ENCODE data around the gene RPE.

Gene RPE

GRCh38 chr2:210002158-210003157 is at the start of gene RPE:
TSS of gene RPE (plus strand) at chr2:210002638. CDS start at chr2:210002662, 24 bp downstream.
- H3K4me3 ChIP-seq (ENCODE audit: low read depth, low read length) = peak within 1 kb of the TSS; percentile 98

DNA sequence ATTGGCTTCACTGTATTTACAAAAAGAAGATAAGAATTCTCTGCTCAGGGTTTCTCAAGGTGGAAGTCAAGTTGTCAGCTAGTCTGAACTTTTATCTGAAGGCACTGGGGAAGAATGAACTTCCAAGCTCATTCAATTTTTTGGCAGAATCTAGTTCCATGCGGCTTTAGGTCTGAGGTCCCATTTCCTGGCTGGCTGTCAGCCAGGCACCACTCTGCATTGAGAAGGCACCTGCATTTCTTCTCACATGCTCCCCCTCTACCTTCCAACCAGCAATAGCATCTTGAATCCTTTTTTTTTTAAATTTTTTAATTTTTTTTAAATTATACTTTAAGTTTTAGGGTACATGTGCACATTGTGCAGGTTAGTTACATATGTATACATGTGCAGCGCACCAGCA is 46.2 kb upstream of the RPE start:
- no peak overlapping the region for H3K4me3 ChIP-seq (ENCODE audit: low read depth, low read length)

DNA sequence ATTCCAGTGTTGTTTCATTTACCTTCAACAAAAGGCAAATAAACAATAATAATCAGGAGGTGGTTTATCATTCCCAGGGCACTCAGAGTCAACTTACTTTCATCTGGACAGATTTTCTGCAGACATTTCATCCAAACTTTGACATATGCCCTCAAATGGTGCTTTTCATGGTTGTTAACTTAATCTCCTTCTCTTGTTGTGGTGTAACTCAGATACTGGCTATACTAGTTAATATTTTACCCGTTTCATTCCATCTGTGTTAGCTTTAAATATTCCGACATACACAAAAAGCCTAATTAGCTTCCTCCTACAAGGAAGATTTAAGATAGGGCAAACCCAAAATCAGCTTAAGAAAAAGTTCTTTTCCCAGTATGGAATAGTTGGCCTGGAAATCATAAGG is 44.4 kb upstream of the RPE start:
- no peak overlapping the region for H3K4me3 ChIP-seq (ENCODE audit: low read depth, low read length)

GRCh38 chr2:209960045-209960444 is 42.4 kb upstream of the RPE start:
- H3K4me3 ChIP-seq (ENCODE audit: low read depth, low read length) = no peak overlapping the region

DNA sequence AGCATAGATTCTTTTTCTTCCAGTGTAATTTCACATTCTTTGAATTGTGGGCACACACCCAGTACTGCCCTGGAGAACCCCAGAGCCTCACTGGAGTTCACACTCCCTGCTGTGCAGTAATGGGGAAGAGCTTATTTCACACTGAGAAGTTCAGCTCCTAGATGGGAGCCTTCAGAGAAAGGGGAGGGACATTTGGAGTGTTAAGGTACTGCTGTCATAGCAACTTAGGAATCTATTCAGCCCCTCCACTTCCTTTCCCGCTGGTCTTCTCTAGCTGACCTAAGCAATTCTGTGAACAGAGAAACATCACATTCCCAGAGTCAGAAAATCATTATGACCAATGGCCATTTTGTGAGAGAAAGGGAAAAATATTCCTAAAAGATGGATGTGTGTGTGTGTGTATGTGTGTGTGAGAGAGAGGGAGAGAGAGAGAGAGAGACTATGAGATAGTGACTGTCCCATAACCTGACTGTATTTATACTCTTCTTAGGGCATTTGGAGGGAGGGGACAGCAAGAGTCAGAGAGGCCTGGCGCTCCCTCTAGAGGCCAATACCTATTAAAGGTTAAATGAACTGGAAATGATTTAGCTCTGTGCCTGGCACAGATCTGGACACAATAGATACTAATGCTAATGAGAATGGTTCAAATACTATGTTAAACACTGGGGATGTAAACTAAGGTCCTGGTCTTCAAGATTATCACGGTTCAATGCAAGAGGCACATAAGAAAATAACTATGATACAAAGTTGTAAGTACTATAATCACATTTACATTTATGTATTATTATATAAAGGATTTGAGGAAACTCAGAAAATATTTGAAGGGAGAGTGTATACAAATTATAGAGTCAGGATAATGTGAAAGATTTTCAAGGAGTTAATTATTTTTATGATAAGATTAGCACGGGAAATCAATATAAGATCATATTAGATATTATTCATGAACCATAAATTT is 41.5 kb upstream of the RPE start:
- no peak overlapping the region for H3K4me3 ChIP-seq (ENCODE audit: low read depth, low read length)

GRCh38 chr2:209965723-209966122 is 36.7 kb upstream of the RPE start:
- H3K4me3 ChIP-seq (ENCODE audit: low read depth, low read length) = no peak overlapping the region

DNA sequence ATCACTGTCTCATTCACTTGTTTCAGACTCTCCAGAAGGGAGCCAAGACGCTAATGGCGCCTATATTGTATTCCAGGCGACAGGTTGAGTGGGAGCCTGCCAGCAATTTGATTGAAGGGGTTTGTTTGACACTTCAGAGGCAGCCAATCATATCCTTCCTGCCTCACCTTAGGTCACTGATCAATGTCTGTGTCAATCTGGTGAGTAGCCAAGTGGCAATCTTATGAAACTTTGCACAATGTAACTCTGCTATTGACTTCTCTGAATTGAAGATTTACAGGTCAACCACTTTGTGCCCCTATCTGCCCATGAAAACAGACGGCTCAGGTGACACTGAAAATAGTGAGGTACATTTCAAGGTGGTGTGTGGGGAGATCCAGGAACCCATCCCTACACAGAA is 32.7 kb upstream of the RPE start:
- no peak overlapping the region for H3K4me3 ChIP-seq (ENCODE audit: low read depth, low read length)

DNA sequence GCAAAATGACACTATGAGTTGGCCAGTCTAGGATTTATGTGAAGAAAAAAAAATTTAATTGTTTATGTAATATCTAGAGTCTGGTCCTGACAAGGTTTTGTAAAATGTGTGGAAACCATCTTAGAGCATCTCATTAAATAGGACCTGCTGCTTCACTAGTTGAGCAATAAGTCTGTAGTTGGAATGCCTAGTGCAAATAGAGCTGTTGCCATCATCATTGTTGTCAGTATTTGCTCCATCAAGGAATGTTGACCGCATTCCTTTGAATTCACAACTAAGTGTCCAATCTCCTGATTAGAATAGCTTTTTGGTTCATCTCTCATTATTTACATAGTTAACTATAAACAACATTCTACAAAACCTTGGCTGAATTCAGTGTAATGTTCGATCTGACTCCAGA is 32.2 kb upstream of the RPE start:
- H3K4me3 ChIP-seq (ENCODE audit: low read depth, low read length) = no peak overlapping the region

GRCh38 chr2:209970711-209971110 is 31.7 kb upstream of the RPE start:
- H3K4me3 ChIP-seq (ENCODE audit: low read depth, low read length) = no peak overlapping the region

DNA sequence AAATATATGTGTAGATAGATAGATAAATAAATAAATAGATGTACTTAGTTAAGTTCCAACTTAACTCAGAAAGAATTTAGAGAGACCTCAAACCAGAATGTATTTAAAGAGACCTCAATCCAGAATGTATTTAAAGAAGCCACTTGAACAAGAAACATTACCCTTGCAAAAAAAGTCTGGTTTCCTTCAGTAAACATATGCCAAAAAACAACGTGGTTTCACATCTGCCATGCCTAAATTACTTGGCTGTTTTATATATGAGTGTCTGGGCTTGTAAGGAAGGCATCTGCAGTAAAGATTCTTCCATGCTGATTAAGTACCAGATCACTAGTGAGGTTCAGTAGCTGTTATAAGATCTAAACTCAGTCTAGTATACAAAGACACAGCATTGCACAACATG is 29.1 kb upstream of the RPE start:
- no peak overlapping the region for H3K4me3 ChIP-seq (ENCODE audit: low read depth, low read length)

DNA sequence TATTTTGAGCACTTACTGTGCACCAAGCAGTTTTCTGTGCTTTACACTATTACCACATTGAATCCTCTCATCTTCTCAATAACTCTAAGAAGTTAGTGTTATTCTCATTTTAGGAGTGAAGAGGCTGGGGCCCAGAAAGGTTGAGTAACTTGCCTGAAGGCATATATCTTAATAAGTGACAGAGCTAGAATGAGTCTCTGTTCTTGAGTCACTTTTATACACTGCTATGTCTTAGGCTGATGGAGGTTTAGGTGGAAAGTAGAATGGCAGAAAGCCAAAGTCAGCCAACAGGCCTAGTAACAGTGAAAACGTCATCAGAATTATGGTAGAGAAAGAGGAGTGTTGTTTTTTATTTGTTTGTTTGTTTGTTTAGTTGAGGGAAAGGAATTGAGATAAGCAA is 27.9 kb upstream of the RPE start:
- no peak overlapping the region for H3K4me3 ChIP-seq (ENCODE audit: low read depth, low read length)

- H3K4me3 ChIP-seq (ENCODE audit: low read depth, low read length) = no peak overlapping the region
Observed at GRCh38 chr2:209976698-209977385, 25.6 kb upstream of the RPE start.

GRCh38 chr2:209977386-209978239 is 24.8 kb upstream of the RPE start:
- no peak overlapping the region for H3K4me3 ChIP-seq (ENCODE audit: low read depth, low read length)

GRCh38 chr2:209984291-209984690 is 18.1 kb upstream of the RPE start:
- no peak overlapping the region for H3K4me3 ChIP-seq (ENCODE audit: low read depth, low read length)

DNA sequence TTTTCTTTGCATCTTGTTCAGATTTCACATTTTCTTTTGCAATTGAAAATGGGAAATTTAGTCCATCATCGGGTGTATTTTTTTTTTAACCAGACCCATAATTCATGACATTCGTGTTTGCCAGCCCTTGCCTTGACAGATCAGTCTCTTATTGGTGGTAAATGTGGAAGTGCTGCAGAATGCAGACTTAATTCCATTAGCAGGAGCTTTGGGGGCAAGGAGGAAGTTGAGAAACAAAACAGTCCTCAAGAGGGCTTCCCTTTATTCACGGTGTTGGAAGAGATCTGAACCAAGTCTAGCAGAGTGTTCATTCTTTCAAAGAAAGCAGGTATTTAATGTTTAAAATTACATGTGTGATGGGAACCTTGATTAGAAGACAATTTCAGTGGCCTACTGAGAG is 16.6 kb upstream of the RPE start:
- H3K4me3 ChIP-seq (ENCODE audit: low read depth, low read length) = no peak overlapping the region

DNA sequence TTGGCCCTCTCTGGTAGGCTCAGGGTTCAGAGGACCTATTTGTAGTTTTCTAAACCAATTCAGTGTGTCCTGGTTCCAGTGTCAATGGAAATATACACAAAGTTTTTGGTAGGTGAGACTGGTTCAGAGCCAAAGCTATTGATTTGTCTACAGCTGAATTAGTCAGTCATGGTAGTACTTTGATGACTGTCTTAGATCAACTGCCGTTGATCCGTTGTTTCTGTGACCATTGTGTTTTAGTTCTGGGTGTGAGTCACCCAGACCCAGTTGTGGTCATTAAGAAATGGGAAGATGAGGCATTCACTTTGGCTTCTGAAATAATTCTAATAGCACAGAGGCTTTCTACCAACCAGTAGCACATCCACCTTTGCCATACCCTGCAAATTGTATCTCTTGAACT is 16.0 kb upstream of the RPE start:
- no peak overlapping the region for H3K4me3 ChIP-seq (ENCODE audit: low read depth, low read length)

GRCh38 chr2:209988010-209988409 is 14.4 kb upstream of the RPE start:
- no peak overlapping the region for H3K4me3 ChIP-seq (ENCODE audit: low read depth, low read length)

GRCh38 chr2:209990838-209991237 is 11.6 kb upstream of the RPE start:
- no peak overlapping the region for H3K4me3 ChIP-seq (ENCODE audit: low read depth, low read length)

DNA sequence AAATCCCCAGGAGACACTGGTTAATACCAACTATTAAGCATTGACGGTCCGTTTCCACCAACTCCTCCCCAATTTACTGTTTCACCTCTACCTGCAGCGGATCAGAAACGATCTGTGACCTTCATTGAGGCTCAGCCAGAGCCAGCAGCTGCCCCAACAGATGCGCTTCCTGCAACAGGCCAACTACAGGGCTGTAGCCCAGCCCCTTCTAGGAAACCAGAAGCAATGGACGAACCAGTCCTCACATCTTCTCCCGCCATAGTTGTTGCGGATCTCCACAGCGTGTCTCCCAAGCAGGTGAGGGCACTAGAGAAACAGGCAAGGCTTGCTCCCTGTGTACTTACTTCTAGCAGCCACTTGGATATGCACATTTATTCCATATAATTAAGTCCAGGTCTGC is 8.5 kb upstream of the RPE start:
- H3K4me3 ChIP-seq (ENCODE audit: low read depth, low read length) = no peak overlapping the region

DNA sequence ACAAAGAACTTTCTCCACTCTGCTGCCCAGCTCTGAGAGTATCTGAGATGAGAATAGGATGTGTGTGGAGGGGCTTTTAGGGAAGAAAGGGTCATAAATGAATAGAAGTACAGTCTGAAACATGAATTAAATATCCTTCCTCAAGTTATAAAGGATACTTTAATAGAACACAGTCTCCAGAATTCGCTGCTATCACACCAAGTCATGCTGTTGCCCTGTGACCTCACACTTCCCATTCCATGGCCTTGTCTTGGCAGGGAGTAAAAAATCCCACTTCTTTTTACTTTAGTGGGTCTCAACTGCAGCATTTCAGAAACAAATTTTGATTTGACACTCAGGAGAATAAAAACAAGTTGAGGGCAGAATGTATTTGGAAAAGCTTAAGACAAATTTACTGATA is 3.8 kb upstream of the RPE start:
- H3K4me3 ChIP-seq (ENCODE audit: low read depth, low read length) = no peak overlapping the region

Measured in iPS-11a (cell line).